ENCODE data around the gene XRCC2.
"Not testable (repeated sequence)": the region's sequence is repeated elsewhere in the genome, so short reads cannot be mapped to it uniquely, and the experiment has no call there.

The XRCC2 gene

GRCh38 chr7:152675759-152676636 lies at the start of gene XRCC2:
Gene XRCC2 (minus strand): TSS chr7:152676141. CDS start chr7:152676079, 62 bp downstream.
- DNase-seq: peak; percentile 68

GRCh38 chr7:152723364-152723763 lies 47.4 kb upstream of the XRCC2 start:
- no peak for DNase-seq

GRCh38 chr7:152712412-152713042 lies 36.6 kb upstream of the XRCC2 start:
- not testable (repeated sequence) for DNase-seq

GRCh38 chr7:152711444-152711944 lies 35.6 kb upstream of the XRCC2 start:
- DNase-seq: no peak

GRCh38 chr7:152710153-152710442 lies 34.2 kb upstream of the XRCC2 start:
- DNase-seq: no peak

- DNase-seq: no peak
Observed at GRCh38 chr7:152709287-152710152, 33.6 kb upstream of the XRCC2 start.

GRCh38 chr7:152704796-152705384 lies 28.9 kb upstream of the XRCC2 start:
- no peak for DNase-seq

- DNase-seq: no peak
Observed at GRCh38 chr7:152699079-152699478, 23.1 kb upstream of the XRCC2 start.

- DNase-seq: not testable (repeated sequence)
Observed at GRCh38 chr7:152697268-152697974, 21.5 kb upstream of the XRCC2 start.

- not testable (repeated sequence) for DNase-seq
Observed at GRCh38 chr7:152692196-152692595, 16.3 kb upstream of the XRCC2 start.

GRCh38 chr7:152683297-152683696 lies 7.4 kb upstream of the XRCC2 start:
- DNase-seq: no peak

GRCh38 chr7:152677808-152678670 lies 2.1 kb upstream of the XRCC2 start:
- DNase-seq: peak; percentile 90

- peak; percentile 39 for DNase-seq
Observed at GRCh38 chr7:152674860-152675758, 832 bp downstream of the XRCC2 start.

- DNase-seq: no peak
Observed at GRCh38 chr7:152673897-152674296, 2.0 kb downstream of the XRCC2 start.

GRCh38 chr7:152672626-152673025 lies 3.3 kb downstream of the XRCC2 start:
- no peak for DNase-seq

- no peak for DNase-seq
Observed at GRCh38 chr7:152669758-152670157, 6.2 kb downstream of the XRCC2 start.

GRCh38 chr7:152668975-152669374 lies 7.0 kb downstream of the XRCC2 start:
- DNase-seq: no peak

- DNase-seq: no peak
Observed at GRCh38 chr7:152667958-152668357, 8.0 kb downstream of the XRCC2 start.

GRCh38 chr7:152666078-152666477 lies 9.9 kb downstream of the XRCC2 start:
- DNase-seq: no peak

- no peak for DNase-seq
Observed at GRCh38 chr7:152664636-152665035, 11.3 kb downstream of the XRCC2 start.

Data from NCI-H510A treated with DMSO at 0.1 percent for 48 hours (cell line).